DOHH2 (cell line): ENCODE measurements around the gene POLR3C.
"Not testable (repeated sequence)": the region's sequence is repeated elsewhere in the genome, so short reads cannot be mapped to it uniquely, and the experiment has no call there.

Experiments
- CTCF ChIP-seq: fragments of 200-600 bp; sonication (generic); IDR thresholded peaks from one replicate; pipeline ENCODE4 v1.5.1; 2014; ENCODE audit warnings: antibody characterized with exemption, mild to moderate bottlenecking, low read depth, low read length; ENCODE audit not compliant: poor library complexity, severe bottlenecking
- EZH2phosphoT487 ChIP-seq: fragments of 200-600 bp; sonication (generic); IDR thresholded peaks from 2 replicates; pipeline ENCODE4 v1.6.1; 2017; ENCODE audit warnings: borderline replicate concordance, mild to moderate bottlenecking, antibody characterized with exemption, low read length, moderate library complexity, mixed read lengths

- not testable (repeated sequence) for TF ChIP-seq CTCF, EZH2phosphoT487
Measured at GRCh38 chr1:145822779-145823331, 1.1 kb upstream of the POLR3C start.
